DOHH2 (cell line): ENCODE measurements around the gene MECP2.

Experiments used
- CTCF ChIP-seq: fragments of 200-600 bp; sonication (generic); IDR thresholded peaks from one replicate; pipeline ENCODE4 v1.5.1; 2014; ENCODE audit warnings: antibody characterized with exemption, mild to moderate bottlenecking, low read depth, low read length; ENCODE audit not compliant: poor library complexity, severe bottlenecking
- EZH2phosphoT487 ChIP-seq: fragments of 200-600 bp; sonication (generic); IDR thresholded peaks from 2 replicates; pipeline ENCODE4 v1.6.1; 2017; ENCODE audit warnings: borderline replicate concordance, mild to moderate bottlenecking, antibody characterized with exemption, low read length, moderate library complexity, mixed read lengths

DNA sequence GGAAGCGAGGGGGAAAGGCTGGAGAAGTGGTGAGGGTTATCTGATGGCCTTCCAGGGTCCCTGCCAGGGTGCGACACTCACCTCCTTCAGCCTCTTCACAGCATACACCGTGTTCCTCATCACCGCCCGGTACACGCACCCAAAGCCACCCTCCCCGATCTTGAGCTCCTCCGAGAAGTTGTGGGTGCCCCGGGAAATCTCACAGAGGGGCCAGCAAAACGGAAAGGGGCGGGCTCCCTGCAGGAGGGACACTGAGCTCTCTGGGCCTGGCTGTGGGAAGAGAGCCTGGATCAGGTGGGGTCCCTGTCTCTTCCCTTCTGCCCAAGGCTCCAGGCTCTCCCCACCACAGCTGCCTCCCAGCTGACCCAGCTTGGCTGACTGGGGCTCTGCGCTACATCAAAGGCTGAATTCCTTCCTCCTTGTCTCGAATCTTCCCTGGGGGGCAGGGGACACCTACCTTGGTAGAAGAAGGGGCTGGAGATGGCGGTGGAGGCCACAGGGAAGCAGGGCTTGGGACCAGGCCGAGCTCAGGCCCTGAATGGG is 78.9 kb downstream of the MECP2 start:
- TF ChIP-seq CTCF (no peak), EZH2phosphoT487 (no peak)
